Measurements from ENCODE around the gene LMO1.

The LMO1 gene

DNA sequence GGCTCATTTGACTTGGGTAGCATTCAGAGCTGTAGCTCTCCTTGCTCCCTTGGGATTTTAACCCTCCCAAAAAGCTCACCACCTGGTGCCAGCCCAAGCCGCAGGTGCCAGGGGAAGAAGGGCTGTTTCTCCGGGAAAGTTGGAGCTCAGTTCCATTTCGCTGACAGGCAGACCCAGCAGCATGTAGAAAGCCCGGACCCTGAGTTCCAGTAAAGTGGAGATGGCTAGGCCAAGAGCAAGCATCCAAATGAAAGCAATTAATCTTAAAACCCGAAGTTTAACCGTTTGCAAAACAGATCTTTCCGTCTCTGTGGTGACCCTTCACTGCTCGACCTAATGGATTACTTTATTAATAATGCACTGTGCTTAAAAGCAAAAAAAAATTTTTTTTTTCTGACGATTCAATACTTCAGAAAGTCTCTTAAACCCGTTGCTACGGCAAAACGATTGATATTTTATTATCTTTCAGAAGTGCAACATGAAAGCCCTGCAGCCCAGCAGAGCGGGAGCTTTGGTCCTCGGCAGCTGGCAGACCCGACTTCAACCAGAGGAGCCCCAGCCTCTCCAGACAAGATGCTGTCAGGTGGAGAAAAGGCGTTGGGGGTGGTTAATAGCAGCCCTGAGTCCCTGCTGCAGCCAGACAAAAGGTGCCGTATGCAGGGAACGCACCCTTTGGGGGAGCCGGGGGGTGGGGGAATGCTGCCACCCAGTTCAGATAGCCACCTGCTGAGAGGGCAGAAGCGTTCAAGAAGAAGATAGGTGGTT, 3.3 kb downstream of the LMO1 start:
- no peak for DNase-seq (ENCODE audit: low read depth)
- TF ChIP-seq, protein P1, sequence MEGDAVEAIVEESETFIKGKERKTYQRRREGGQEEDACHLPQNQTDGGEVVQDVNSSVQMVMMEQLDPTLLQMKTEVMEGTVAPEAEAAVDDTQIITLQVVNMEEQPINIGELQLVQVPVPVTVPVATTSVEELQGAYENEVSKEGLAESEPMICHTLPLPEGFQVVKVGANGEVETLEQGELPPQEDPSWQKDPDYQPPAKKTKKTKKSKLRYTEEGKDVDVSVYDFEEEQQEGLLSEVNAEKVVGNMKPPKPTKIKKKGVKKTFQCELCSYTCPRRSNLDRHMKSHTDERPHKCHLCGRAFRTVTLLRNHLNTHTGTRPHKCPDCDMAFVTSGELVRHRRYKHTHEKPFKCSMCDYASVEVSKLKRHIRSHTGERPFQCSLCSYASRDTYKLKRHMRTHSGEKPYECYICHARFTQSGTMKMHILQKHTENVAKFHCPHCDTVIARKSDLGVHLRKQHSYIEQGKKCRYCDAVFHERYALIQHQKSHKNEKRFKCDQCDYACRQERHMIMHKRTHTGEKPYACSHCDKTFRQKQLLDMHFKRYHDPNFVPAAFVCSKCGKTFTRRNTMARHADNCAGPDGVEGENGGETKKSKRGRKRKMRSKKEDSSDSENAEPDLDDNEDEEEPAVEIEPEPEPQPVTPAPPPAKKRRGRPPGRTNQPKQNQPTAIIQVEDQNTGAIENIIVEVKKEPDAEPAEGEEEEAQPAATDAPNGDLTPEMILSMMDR (IDR thresholded peaks at IDR 0.05; ENCODE audit: low read length, missing control alignments) = no peak

DNA sequence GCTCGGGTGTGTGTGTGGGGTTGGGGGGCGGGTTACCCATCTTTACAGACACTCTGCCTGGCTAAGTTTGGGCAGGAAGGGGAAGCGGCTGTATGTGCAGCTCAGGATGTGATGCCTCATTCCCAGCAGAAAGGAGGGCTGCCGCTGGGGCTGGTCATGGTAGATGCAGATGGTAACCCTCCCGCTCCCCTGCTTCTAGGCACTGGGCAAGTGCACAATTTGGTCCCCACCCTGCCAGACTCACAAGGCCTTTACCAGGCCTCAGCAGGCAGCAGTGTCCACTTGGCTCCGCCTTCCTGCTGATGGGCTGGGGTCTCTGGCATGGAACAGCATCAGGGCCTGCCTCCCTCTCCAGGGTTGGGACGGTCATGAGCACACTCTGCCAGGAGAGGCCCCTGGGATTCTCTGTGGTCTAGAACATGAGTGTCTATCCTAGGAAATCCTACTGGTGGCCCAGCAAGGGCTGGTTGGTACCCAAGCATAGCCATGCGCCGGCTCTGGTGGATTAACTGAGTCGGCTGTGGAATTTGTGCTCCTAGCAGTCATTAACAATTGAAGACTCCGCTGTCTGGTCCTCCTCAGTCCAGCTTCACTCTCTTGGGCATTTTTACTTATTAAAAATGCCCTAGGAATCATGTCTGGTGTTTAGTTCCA, 4.2 kb downstream of the LMO1 start:
- no peak overlapping the region for H3K4me3 ChIP-seq (replicated peaks; ENCODE audit: low read depth, low read length)
- DNase-seq (ENCODE audit: low read depth) = no peak

More for the DNA sequence above, 3.3 kb downstream of the LMO1 start:
- no peak overlapping the region for H3K4me3 ChIP-seq (replicated peaks; ENCODE audit: low read depth, low read length)

DNA sequence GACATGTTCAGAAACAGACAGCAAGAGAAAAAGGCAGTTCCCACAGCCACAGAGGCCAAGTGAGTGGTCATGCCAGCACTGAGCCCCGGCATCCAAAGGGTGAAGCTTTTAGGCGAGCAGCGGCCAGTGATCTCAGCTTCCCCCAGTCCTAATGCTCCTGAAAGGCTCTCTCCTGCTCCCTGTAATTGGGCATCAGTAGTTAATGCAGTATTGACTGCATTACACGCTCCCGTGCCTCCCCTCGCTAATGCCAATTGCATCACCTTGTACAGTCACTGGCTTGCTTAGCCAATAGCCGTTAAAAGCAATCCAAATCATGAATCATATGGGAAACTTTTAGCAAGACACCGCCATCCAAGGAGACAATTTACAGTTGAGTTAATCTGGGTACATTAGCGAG, 4.9 kb downstream of the LMO1 start:
- DNase-seq (ENCODE audit: low read depth) = no peak
- TF ChIP-seq, protein P1 (IDR thresholded peaks at IDR 0.05; ENCODE audit: low read length, missing control alignments) = no peak
- no peak overlapping the region for H3K4me3 ChIP-seq (replicated peaks; ENCODE audit: low read depth, low read length)

More for the DNA sequence above, 4.2 kb downstream of the LMO1 start:
- TF ChIP-seq, protein P1 (IDR thresholded peaks at IDR 0.05; ENCODE audit: low read length, missing control alignments) = no peak

DNA sequence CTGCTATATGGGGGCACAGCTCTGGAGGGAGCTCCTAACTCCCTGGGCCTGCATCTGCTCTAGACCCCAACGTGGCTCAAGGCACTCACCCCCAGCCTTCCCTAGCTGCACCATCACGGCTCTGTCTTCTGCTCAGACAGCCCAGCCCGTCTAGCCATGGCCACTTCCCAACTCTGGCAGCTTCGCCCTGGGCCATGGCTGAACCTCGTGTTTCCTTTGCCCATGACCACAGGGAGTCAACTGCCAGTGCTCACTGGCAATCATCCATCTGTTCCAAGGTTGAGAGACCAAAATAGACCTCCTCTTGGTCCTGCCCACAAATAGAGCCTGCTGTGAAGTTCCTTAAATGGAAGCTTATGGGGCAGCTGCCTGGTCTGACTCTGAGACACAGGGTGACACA, 5.4 kb downstream of the LMO1 start:
- no peak overlapping the region for H3K4me3 ChIP-seq (replicated peaks; ENCODE audit: low read depth, low read length)
- TF ChIP-seq, protein P1 (IDR thresholded peaks at IDR 0.05; ENCODE audit: low read length, missing control alignments) = no peak
- no peak for DNase-seq (ENCODE audit: low read depth)

DNA sequence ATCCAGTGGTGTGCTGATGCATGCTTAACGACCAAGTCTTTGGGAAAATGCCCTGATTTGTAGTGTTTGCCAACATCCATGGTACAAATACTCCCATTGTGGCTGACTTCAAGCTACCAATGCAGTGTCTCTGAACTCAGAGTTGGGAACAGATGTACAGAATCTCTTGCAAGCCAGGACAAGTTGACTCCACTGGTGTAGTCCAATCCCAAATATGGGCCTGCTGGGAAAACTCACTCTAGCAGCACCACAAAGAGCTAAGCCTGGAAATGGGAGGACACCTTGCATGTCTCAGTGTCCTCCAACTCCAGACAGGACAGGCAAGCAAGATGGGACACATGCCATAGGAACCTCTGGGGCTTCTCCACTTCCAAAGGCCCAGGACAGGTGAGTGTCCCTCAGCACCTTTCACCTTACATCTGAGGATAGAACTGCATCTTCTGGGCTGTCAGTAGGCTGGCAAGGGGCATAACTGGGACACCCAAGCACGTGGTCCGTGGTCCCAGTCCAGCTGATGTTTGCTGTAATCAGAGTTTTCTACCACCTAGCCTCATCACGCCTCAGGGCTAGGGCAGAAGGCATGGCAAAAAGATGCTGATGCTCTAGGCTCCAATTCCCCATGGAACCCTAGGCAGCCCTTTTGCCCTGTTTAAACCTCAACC, 6.5 kb downstream of the LMO1 start:
- H3K4me3 ChIP-seq (replicated peaks; ENCODE audit: low read depth, low read length) = no peak overlapping the region
- TF ChIP-seq, protein P1 (IDR thresholded peaks at IDR 0.05; ENCODE audit: low read length, missing control alignments) = no peak
- DNase-seq (ENCODE audit: low read depth) = no peak

DNA sequence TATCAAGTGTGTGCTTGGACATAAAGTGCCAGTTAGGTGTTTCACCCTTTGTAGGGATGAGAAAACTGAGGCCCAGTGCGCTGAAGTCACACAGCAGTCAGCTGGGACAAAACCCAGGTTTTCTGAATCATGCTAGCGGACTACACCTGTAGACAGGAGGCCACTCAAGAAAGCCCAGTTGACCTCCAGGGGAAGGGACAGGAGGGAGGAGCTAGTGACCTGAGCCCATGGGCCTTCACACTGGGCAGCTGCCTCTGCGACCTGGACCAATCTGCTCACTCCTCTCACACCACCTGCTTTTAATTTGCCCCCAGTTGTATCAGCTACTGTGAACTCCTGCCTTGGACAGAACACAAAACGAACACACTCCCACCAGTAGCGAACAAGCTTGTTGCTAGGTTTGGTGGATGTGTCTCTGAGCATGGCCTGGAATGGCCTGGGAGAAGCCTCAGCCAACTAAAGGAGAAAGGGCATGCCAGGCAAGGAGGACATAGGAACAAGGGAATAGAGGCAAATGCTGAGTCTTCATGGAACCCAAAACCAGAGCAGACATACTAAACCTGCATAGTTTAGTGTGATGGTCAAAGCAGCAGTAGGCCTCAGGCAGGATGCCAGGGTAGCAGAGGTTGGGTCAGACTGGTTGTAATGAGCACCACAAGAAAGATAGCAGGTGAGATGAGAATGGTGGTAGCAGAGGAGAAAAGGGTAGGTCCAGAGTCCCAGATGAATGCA, 7.2 kb downstream of the LMO1 start:
- TF ChIP-seq, protein P1 (IDR thresholded peaks at IDR 0.05; ENCODE audit: low read length, missing control alignments) = no peak
- DNase-seq (ENCODE audit: low read depth) = no peak
- no peak overlapping the region for H3K4me3 ChIP-seq (replicated peaks; ENCODE audit: low read depth, low read length)

Measured in fibroblast of pulmonary artery (primary cell).